HG02973 (cell line): ENCODE data around the gene CDCA4.
"Not testable (repeated sequence)": the region's sequence is repeated elsewhere in the genome, so short reads cannot be mapped to it uniquely, and the experiment has no call there.

Source experiments
- ATAC-seq: cut with Tn5 transposase; IDR thresholded peaks from one replicate; pipeline ENCODE4 v1.9.1; 2021; ENCODE audit warnings: moderate library complexity; ENCODE audit not compliant: unreplicated experiment

Gene CDCA4

DNA sequence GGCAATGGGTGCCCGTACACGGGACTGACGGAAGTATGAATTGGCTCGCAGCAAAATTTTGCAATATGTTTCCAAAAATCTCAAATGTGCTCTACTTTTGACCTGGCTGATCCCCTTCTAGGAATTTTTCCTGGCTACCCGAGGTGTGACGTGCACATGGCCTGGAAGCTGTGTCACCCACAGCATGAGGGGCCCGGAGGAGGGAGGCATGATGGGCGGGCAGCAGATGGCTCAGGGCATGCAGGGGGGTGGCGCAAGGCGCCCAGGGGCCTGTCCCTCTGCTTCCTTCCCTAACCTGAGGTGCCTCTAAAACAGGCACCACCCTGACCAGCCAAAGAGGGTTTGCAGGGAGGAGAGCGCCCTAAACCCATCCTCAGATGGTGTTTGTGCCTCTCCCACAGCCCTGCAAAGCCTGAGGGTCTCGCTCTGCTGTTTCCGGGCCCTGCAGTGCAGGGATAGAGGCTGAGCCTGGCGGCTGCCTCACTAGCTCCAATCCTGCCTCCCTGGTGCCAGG, 37.7 kb upstream of the CDCA4 start:
- no peak for ATAC-seq

DNA sequence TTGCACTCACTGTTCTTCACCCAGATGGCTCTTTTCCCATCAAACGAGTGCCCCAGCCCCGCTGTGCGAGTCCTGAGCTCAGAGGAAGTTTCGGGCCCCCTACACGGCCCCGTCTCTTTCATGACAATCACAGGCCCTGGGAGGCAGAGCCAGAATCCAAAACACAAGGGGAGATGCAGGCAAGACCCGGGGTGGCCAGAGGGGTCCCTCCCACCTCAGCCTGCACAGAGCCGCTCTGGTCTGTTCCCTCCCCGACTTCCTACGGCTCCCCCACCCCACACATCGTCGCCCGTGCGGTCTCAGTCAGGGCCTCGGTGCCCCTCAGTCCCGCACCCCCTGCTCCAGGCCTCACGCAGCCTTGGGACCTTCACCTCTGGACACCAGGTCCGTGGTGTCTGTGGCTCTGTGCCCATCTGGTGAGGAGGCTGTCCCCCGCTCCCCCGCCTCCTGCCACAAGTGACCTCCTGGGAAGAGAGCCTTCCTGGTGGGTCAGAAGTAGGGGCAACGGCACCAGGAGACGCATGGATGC, 35.5 kb upstream of the CDCA4 start:
- no peak for ATAC-seq

DNA sequence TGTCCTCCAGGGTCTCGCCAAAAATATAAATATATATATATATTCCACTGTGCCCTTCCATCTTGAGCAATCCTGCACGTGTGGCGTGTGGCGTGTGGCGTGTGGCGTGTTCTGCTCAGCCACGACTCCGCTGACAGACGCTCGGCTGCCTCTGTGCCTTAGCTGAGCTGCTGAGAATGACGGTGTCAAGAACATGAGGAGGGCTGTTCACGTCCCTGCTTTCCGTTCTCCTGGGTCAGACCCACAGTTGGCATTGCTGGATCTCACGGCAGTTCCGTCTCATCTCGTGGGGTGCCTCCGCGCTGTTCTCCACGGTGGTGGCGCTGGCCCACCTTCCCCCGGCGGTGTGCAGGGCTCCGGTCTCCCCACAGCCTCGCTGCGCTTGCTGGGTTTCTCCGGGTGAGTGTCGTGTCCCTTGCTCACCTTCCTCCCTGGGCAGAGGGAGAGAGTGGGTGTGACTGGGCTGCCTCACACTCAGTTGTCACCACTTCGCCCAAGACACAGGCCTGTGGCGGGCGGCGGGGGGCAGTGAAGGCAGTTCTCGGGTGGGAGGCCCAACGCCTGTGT, 34.9 kb upstream of the CDCA4 start:
- no peak for ATAC-seq

DNA sequence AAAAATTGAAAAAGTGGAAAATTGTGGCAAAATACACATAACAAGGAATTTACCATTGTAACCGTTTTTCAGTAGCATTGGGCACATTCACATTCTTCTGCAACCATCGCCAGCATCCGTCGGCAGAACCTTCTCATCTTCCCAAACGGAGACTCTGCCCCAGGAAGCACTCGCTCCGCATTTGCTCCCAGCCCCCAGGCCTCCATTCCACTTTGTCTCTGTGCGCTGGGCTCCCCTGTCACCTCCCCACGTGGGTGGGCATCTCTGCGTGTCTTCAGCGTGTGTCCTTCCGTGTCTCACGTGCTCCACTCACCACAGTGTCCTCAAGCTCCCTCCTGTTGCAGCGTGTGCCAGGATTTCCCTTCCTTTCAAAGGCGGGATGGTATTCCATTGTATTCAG, 34.5 kb upstream of the CDCA4 start:
- ATAC-seq: no peak

DNA sequence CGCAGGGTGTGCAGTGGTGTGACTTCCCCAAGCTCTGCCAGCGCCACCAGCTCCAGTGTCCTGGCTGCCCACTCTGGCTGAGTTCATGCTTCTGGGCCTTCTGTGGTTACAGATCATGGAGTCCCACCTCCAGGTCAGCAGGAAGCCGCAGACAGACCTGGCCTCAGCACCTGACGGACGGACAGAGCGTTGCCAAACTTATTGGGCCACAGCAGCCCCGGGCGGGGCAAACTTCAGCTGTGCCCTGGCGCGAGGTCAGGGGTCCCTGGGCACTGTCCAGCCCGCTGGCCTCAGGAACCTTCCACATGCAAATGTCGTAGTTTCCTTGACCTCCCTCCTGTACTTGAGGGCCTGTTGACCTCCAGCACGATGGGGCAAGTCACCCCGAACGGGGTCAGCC, 33.1 kb upstream of the CDCA4 start:
- ATAC-seq: no peak

DNA sequence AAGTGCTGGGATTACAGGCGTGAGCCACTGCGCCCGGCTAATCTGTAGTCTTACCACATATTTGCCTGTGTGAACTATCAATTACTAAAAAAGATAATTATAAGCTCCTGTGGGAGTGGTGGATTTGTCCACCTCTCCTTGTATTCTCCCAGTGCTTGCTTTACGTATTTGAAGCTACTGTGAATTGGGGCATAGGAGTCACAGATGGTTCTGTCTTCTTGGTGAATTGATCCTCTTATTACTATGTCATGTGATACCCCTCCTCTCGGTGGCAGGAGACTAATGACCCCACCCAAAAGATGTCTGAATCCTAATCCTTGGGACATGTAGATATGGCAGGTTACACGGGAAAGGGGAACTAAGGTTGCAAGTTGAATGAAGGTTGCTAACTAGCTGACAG, 32.5 kb upstream of the CDCA4 start:
- no peak for ATAC-seq

DNA sequence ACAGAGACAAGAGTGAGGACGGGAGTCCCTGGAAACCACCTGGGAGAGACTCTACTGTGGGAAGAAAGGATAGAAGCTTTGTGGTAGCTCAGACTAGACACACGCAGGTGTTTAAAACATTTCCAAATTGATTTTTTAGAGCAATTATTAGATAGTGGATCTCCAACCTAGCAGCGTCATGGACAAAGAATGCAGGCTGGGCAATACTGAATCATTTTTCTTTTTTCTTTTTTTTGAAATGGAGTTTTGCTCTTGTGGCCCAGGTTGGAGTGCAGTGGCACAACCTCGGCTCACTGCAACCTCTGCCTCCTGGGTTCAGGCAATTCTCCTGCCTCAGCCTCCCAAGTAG, 31.2 kb upstream of the CDCA4 start:
- ATAC-seq: no peak

DNA sequence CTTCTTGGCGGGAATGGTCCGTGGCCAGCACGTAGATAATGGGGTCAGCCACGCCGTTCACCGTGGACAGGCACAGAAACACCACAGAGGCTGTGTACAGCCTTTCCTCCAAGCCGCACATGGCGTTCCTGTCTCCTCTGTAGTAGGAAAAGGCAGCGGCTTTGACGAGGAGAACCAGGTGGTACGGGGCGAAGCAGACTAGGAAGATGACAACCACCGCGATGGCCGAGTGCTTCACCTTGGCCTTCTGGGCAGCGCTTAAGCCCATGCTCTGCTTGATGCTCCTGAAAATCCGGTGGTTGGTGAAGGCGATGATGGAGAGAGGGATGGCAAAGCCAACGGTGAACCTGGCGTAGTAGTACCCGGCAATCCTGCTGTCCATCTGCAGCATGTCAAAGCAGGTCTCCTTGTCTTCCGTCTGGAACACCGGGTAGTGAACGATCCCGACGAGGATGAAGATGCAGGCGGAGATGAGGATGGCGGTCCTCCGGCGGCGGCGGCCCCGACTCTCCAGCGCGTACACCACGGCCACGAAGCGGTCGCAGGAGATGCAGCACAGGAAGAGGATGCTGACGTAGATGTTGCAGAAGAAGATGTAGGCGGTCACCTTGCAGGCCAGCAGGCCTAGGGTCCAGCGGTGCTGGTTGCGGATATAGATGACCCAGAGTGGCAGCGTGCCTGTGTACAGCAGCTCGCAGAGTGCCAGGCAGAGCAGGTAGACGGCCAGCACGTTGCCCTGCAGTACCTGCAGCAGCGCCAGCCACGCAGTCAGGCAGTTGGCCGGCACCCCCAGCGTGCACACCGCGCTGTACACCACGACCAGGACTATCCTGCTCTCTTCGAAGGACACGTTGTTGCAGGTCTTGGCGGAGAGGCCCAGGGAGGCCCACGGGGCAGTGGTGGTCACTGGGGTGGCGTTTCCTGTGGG, 30.6 kb upstream of the CDCA4 start:
- no peak for ATAC-seq

DNA sequence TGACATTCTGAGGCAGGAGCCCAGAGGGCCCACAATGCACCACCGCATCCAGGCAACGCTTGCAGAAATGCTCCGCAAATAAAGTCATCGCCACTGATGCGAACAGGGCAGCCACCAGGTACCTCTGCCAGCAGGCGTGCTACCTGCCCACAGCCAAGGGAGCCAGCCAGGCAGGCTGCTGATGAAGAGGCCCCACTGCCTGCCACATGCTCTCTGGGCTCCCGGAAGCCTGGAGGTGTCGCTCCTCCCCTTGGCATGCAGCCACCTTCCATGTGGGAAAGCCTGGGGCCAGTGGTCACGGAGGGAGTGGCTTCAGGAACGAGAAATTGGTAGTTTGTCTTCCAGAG, 29.6 kb upstream of the CDCA4 start:
- ATAC-seq: no peak

DNA sequence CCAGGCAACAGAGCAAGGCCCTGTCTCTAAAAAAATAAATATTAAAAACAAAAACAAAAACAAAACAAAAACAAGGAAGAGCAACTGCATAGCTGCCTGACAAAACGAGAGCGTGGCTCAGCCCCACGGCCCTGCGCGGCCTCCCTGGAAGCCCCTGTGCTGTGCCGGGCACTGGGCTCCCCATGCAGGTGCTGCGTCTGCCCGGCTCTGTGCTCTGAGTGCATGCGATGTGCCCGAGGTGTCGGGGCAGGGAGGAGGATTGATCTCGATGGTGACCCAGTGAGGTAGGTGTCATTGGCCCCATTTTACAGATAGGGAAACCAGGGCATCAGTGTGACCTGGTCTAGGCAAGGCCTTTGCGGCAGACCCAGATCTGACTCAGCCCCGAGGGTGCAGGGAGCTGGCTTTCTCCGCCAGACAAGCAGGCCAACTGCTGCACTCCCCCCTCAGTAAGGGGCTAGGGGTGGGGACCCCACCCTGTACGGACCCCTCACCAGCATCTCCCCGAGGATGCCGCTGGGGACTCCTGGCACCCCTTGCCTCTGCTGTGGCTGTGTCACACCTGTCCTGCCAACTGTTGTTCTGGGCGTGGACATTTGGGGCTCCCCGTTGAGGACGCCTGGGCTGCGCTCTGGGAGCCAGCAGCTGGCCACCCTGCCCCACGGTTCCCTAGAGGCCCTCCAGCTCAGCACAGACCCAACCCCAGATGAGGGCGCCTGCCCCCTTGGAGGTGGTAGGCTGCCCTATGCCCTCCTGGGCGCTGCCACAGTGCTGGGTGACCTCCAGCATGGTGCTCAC, 29.1 kb upstream of the CDCA4 start:
- no peak for ATAC-seq

DNA sequence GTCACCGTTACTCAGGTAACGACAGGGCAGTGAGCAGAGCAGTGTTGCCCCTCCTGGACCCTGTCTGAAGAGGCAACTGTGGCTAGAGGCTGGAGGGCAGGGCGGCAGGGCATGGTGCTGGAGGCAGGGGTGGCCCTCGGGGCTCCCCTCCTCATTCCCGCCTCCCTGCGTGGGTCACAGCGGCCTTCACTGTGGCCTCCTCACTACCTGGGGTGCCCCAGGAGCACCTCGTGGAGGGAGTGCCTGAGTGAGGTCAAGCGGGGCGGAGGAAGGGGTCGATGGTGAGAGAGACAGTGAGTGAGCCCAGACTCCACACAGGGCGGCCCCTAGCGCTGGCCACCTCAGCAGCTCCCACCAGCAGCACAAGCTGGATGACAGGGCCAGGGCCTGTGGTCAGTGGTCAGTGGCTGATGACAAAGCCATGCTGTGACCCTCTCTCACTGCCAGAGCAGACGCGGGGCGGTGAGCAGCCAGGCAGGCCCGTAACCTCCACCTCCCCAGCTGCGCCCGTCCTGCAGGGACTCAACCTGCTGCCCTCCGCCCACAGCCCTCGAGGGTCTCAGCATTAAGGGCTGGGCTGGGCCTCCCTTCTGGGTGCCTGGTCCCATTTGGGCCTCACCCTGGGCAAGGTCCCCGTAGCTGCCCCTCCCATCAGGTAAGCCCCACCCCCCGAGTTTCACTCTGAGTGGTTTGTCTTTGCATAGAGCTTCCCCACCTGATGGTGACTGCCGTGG, 26.6 kb upstream of the CDCA4 start:
- ATAC-seq: no peak

DNA sequence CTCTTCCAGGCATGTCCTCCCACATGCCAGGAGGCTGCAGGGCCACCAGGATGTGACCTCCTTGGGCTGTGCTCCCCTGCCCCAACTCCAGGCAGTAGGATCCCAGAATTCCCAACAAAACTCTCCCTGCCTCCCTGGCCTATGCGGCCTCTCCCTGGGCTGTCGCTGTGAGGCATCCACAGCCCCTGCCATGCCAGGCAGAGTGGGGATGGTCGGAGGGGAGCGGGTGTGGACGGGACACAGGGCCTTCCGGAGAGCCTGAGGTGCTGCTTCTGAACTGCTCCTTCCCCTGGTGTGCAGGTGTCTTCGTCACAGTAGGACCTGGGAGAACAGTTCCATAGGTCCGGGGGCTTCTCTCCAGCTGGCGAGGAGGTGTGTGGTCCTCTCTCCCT, 26.0 kb upstream of the CDCA4 start:
- no peak for ATAC-seq

DNA sequence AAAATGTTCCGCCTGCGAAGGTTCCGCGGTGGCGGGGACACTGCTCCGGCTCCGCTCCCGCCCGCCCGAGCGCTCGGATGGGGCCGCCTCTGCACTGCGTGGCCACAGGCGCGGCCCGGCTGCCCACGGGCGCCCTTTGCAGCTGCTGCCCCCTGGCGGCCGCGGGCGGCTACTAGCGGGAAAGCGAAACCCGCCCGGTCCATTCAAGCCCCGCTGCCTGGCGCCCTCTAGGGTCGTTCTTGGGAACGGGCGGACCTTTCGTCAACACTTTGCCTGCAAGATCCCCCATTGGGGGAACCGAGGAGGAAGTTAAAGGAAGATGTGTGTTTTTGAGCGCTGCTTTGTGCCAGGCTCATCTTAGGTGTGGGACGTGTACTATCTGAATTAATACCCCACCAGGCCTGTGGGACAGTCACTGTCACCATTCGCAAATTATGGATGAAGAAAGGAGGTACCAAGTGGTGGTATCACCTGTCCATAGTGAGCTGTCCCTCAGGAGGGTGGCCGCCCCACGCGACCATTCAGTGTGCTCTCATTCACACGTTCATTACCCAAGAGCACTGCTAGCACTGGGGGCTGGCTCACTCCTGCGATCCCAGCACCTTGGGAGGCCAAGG, 24.9 kb upstream of the CDCA4 start:
- ATAC-seq: peak; percentile 62

DNA sequence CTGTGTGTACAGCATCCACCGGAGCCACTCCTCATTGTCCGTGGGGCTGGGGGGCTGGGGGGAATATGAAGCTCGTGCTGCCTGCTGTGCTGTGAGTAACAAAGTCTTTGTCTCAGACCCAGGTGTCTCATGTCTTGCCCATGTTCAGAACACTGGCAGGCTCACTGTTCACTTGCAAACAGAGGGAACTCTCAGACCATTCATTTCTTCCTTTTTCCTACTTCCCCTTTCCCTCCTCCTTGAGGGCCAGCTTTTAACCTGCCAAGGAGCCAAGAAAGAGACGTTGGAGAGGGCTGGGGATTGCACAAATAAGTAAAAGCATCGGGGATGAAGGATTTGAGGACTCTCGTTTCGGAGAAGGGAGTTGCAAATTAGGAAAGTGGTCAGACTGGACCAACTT, 22.8 kb upstream of the CDCA4 start:
- ATAC-seq: no peak

DNA sequence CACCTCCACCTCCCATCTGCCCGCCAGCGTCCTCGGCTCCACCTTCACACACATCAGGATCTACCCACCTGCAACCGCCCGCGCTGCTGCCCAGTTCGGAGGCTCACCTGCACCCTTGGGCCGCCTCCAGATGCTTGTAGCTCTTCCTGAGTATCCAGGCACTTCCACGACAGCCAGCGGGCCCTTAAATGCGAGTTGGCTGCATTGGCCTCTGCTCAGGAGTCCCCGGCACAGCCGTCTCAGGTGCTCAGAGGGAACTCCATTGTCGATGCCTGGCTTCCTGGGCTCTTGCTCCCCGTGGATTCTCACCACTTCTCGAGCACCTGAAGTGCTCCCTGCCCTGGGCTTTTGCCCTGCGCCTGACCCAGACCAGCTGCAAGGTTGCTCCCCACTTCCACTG, 21.9 kb upstream of the CDCA4 start:
- ATAC-seq: no peak

DNA sequence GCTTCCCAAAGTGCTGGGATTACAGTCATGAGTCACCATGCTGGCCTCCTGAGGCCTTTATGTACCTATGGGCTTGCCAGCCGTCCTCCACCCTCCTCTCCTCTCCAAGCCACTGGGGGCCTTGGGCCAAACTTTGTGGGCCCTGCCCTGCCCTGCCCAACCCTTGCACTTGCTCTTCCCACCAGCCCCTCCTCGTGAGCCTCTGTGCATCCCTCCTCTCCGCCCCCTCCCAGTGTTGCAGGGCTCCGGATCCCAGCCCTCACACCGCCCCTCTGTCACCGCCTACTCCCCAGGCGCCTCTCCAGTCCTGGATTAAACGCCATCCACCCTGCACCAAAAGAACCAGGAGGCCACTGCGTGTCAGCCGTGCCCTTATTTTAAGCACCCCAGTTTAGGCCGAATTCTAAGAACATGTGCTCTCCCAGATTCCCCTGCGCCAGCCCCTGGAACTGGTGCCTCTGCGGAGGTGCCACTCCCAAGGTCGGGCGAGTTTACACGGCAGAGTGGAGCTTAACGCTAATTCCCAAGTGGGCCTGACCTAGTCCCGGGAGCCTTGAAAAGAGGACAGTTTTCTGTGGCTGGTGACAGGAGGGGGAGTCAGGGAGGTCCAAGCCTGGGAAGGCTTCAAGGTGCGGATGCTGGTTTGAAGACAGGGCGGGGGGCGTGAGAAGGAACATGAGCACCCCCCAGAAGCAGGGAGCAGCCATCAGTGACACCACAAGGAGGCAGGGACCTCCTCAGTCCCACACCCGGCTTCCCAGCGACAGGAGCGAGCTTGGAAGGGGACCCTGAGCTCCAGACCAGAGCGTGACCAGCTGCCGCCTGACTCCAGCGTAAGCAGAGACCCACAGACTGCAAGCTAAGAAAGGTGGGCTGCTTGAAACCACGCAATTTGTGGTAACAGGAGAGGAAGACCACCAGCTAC, 21.2 kb upstream of the CDCA4 start:
- ATAC-seq: no peak

DNA sequence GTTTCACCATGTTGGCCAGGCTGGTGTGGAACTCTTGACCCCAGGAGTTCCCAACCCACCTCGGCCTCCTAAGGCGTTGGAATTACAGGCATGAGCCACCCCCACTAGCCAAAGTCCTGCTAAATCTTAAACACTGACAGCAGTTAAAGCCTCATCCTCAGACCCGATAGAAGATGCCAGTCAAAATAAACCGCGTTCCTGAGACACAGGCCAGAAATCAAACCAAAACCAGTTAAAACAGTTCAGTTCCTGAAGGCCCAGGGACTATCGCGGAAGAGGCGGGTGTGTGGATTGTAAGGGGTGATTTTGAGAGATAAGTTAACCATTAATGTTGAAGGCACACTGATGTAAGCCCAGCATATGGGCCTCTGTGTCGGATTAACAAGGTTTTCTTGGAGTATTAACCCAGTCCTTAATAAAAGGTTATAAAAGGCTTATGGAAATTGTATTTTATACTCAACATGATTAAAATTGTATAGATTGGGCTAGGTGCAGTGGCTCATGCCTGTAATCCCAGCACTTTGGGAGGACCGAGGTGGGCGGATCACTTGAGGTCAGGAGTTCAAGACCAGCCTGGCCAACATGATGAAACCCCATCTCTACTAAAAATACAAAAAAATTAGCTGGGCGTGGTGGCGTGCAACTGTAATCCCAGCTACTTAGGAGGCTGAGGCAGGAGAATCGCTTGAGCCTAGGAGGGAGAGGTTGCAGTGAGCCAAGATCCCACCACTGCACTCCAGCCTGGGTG, 18.7 kb upstream of the CDCA4 start:
- no peak for ATAC-seq

DNA sequence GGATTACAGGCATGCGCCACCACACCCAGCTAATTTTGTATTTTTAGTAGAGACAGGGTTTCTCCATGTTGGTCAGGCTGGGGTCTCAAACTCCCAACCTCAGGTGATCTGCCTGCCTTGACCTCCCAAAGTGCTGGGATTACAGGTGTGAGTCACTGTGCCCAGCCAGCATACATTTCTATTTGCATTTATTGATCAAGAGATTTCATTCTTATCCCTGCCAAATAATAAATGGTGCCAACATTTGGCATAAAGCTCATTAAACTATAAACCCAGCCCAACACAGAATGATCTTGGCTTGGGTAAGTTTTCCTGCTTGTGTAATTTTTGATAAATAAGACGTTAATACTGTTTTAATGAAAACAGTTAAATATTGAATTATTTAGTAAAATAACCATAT, 14.7 kb upstream of the CDCA4 start:
- not testable (repeated sequence) for ATAC-seq
